Thyroid gland (tissue), 4 donors: Measurements from ENCODE around the gene CREB3L1. TPM values are rescaled to one million over a fixed set of nuclear protein-coding genes. Genes with fewer than 3 reads are reported as not detected.

Experiments
- DNase-seq, 2 donors: peaks; one replicate each; pipeline ENCODE4 v3.0.0-alpha.2; 2019
- H3K27ac ChIP-seq, 3 donors: fragments of 200-600 bp; sonication (generic); 1 replicate in 2 of 3; 2 replicates in 1 of 3; pipeline ENCODE4 v1.5.1; 2016 to 2019; ENCODE audit warnings: mild to moderate bottlenecking in 1 of 3, moderate library complexity in 1 of 3
- H3K27me3 ChIP-seq: fragments of 200-600 bp; sonication (generic); one replicate; pipeline ENCODE4 v1.5.1; 2019
- H3K36me3 ChIP-seq, 2 donors: fragments of 200-600 bp; sonication (generic); one replicate each; pipeline ENCODE4 v1.5.1; 2016 to 2019
- H3K4me1 ChIP-seq, 2 donors: fragments of 200-600 bp; sonication (generic); one replicate each; pipeline ENCODE4 v1.5.1; 2017 to 2019
- H3K4me3 ChIP-seq, 3 donors: fragments of 200-600 bp; sonication (generic); replicated peaks in 1 of 3; 1 replicate in 2 of 3; 2 replicates in 1 of 3; pipeline ENCODE4 v1.5.1; 2016; ENCODE audit warnings: mild to moderate bottlenecking in 1 of 3
- H3K9me3 ChIP-seq: fragments of 200-600 bp; sonication (generic); one replicate; pipeline ENCODE4 v1.5.1; 2017
- POLR2A ChIP-seq, 2 donors: fragments of 450-650 bp; IDR thresholded peaks; one replicate each; pipeline ENCODE4 v1.6.1; 2017; ENCODE audit warnings: antibody characterized with exemption in 2 of 2, mild to moderate bottlenecking in 2 of 2, moderate library complexity in 1 of 2
- WGBS, 2 donors: methylation state at CpG; one replicate each; pipeline ENCODE4 v1.1.5; 2017; 5-methylcytosine and 5-hydroxymethylcytosine counted together
- intact Hi-C: fragments of 100-400 bp; cut with DNase I; formaldehyde crosslinking; loops from one replicate; pipeline ENCODE4 v1.15.1; 2023
- total RNA-seq, 4 donors: library from RNA; depleted of rRNA; stranded (reverse); fragments of >200 nt; gene quantifications; one replicate each; pipeline ENCODE4 v1.2.3, GENCODE V29; 2016
- TF ChIP-seq, protein P1 (sequence below), 6 experiments: fragments of 200-600 bp in 3 of 6; fragments of 450-650 bp in 3 of 6; sonication (generic) in 3 of 6; IDR thresholded peaks; one replicate each; pipeline ENCODE4 v1.5.1; 2016 to 2019; ENCODE audit warnings: antibody characterized with exemption in 6 of 6, mild to moderate bottlenecking in 2 of 6, inconsistent platforms in 1 of 6, moderate library complexity in 1 of 6

CREB3L1 gene
- total RNA-seq, 4 donors from 2014 or later = 0.88 to 3.1 (median 2.1) TPM

DNA sequence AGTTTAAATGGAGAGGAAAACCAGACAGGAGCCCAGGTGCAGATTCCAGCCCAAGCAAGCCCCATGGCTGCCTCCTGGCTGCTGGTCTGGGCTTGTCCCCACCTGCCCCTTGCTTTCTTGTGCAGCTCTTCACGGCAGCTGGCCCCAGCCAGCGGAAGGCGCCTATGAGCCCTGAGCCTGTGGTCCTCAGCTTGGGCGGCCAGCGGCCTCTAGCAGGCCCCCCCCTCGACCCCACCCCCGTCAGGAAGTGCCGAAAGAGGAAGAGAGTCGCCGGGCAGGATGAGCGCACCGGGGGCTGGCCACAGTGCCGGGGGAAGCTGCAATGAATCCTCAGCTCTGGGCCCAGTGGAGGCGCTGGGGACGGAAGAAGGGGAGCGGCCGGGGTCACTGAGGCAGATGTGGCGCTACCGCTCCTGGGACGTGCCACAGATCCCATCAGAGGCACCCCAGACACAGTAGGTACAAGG is 67.7 kb downstream of the CREB3L1 start:
- DNase-seq = peak in 1 of 2 donors; percentile 25
- Histone ChIP-seq H3K4me3 (peak overlapping the region in 1 of 3 donors; percentile 9), H3K9me3 (no peaks in the 10 kb centered on the region), H3K27me3 (no peaks in the 10 kb centered on the region), H3K36me3 (no peaks in the 10 kb centered on the region), H3K27ac (peak overlapping the region in 2 of 3 donors; percentile 49 to 54), H3K4me1 (peaks cover 6 to 13% of the 10 kb centered on the region in 2 donors)
- intact Hi-C loops = no loop called here
- TF ChIP-seq, protein P1, sequence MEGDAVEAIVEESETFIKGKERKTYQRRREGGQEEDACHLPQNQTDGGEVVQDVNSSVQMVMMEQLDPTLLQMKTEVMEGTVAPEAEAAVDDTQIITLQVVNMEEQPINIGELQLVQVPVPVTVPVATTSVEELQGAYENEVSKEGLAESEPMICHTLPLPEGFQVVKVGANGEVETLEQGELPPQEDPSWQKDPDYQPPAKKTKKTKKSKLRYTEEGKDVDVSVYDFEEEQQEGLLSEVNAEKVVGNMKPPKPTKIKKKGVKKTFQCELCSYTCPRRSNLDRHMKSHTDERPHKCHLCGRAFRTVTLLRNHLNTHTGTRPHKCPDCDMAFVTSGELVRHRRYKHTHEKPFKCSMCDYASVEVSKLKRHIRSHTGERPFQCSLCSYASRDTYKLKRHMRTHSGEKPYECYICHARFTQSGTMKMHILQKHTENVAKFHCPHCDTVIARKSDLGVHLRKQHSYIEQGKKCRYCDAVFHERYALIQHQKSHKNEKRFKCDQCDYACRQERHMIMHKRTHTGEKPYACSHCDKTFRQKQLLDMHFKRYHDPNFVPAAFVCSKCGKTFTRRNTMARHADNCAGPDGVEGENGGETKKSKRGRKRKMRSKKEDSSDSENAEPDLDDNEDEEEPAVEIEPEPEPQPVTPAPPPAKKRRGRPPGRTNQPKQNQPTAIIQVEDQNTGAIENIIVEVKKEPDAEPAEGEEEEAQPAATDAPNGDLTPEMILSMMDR (IDR thresholded peaks at IDR 0.05) = no peak
- no peak for TF ChIP-seq POLR2A (IDR thresholded peaks at IDR 0.05)
- WGBS, 2 donors = 50 to 76% methylated on average over 8 to 20 of the region's 20 CpGs

DNA sequence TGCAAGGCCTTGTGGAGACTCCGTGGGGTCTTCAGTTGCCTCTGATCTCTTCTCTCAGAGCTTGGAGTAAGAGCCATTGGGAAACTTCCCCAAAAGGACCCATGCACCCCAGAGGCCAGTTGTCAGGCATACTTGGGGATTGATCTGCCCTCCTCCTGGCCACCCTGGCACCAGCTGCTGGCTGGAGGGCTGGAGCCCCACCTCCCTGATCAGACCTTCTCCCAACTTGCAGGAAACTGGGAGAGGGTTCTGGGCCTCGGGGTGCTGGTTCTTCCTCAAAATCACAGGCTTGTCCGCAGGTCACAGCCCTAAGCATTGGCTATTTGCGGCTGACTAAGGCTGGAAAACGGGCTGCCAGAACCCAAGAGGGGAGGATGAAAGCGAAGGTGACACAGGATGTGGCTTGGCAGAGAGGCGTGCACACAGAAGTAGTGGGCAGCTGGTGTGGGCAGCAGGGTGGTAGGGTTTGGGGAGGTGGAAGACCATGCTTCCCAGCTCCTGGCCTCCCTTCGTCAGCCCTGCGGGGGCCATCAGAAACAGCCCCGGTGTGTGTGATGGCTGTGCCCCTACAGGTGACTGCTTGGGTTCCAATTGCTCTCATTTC is 68.5 kb downstream of the CREB3L1 start:
- H3K9me3 ChIP-seq = no peaks in the 10 kb centered on the region
- peaks cover 6 to 13% of the 10 kb centered on the region in 2 donors for H3K4me1 ChIP-seq
- DNase-seq = no peak
- H3K27ac ChIP-seq = peak overlapping the region in 2 of 3 donors; percentile 49 to 54
- TF ChIP-seq, protein P1 (IDR thresholded peaks at IDR 0.05) = no peak
- H3K4me3 ChIP-seq = no peak overlapping the region
- H3K36me3 ChIP-seq = no peaks in the 10 kb centered on the region
- WGBS, 2 donors = 62 to 82% methylated on average over 8 to 10 of the region's 10 CpGs
- intact Hi-C loops = no loop called here
- H3K27me3 ChIP-seq = no peaks in the 10 kb centered on the region

DNA sequence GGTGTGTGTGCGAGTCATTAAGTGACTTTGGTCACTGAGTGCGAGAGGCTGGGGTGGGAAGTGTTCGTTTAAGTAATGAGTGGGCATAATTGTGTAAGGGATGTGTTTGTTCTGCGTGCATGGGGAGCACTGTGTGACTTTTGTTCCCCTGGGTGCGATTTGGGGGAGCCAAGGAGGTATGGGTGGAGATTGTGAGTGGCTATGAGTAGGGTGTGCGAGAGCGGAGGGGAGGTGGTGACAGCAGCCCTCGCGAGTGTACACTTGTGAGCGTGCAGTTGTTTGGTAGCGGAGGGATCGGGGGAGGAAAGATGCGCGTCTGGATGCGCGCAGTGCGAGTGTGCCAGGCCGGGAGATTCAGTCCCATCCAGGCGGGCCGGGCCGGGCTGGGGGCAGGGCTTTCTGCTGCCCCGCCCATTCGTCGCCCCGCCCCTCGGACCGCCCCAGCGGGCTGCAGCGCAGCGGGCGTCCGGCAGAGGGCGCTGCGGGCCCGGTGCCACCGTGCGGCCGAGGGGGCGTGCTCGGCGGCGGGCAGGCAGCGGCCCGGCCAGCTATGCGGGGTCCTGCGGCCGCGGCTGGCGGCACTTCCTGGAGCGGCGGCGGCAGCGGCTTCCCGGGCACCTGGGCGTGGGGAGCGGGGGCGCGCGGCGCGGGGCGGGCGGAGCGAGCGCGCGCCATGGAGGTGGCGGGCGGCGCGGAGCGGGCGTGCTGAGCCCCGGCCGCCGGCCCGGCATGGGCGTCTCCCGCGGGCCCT is 69.6 kb downstream of the CREB3L1 start, which contains the start of gene DGKZ:
Gene DGKZ (plus strand): TSS at position 578 of the 751 bp plus-strand sequence. CDS start 197 bp downstream, outside the sequence.
- peaks cover 6 to 17% of the 10 kb centered on the region in 2 donors for H3K4me1 ChIP-seq
- DNase-seq = peak; percentile 84 to 87

DNA sequence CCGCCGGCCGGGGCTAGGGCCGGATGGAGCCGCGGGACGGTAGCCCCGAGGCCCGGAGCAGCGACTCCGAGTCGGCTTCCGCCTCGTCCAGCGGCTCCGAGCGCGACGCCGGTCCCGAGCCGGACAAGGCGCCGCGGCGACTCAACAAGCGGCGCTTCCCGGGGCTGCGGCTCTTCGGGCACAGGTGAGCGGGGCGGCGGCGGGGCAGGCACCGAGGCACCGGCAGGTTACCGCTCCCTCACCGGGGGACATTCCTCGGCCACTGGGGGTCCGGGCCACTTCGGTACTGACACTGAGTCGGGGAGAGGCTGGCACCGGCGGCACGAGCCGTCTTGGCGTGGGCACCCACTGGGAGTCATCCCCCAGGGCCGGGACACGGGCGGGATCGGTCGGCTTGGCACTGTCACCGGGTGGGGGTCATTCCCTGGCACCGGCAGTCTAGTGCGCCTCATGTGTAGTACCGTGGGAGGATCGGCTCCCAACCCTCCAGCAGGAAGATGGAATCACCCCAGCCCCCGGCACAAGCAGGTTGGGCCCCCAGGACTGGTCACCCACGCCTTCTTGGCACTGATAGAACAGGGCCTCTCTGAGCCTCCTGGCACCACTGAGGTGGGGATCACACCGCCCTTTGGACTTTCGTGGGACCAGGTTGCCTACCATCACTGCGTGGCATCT is 70.3 kb downstream of the CREB3L1 start:
- H3K27ac ChIP-seq = peak overlapping the region in 1 of 3 donors; percentile 41
- intact Hi-C loops = no loop called here
- peaks cover 6 to 21% of the 10 kb centered on the region in 2 donors for H3K4me1 ChIP-seq
- H3K36me3 ChIP-seq = no peaks in the 10 kb centered on the region
- WGBS, 2 donors = 26 to 28% methylated on average over 12 to 32 of the region's 63 CpGs
- peak overlapping the region; percentile 66 to 86 (median 81) for H3K4me3 ChIP-seq
- no peaks in the 10 kb centered on the region for H3K27me3 ChIP-seq
- TF ChIP-seq POLR2A (IDR thresholded peaks at IDR 0.05) = no peak
- TF ChIP-seq, protein P1 (IDR thresholded peaks at IDR 0.05) = no peak
- peak in 1 of 2 donors; percentile 32 for DNase-seq
- H3K9me3 ChIP-seq = no peaks in the 10 kb centered on the region

More for the DNA sequence above, 69.6 kb downstream of the CREB3L1 start, which contains the start of gene DGKZ:
- no peaks in the 10 kb centered on the region for H3K36me3 ChIP-seq
- WGBS, 2 donors = 9 to 25% methylated on average over 38 to 58 of the region's 80 CpGs
- peak within 1 kb of the TSS in 1 of 3 donors; percentile 41 for H3K27ac ChIP-seq
- TF ChIP-seq, protein P1 (IDR thresholded peaks at IDR 0.05) = peak in 5 of 6 experiments; percentile 34 to 100 (median 99)
- peak in 1 of 2 donors; percentile 65 for TF ChIP-seq POLR2A (IDR thresholded peaks at IDR 0.05)
- intact Hi-C loops = no loop called here
- H3K9me3 ChIP-seq = no peaks in the 10 kb centered on the region
- H3K27me3 ChIP-seq = no peaks in the 10 kb centered on the region
- peak within 1 kb of the TSS; percentile 66 to 86 (median 81) for H3K4me3 ChIP-seq
